Endothelial cell of umbilical vein (primary cell): Measurements from ENCODE around the gene PCGF2. TPM values are rescaled to one million over a fixed set of nuclear protein-coding genes. Genes with fewer than 3 reads are reported as not detected.

Source experiments
- BruUV-seq: library from RNA; stranded (reverse); fragments of 400-500 nt; replicated peaks from 2 replicates; lab custom pipeline; 2021; lab: Mats Ljungman, UMichigan
- CTCF ChIA-PET: fragments of 300-600, 350-600 bp; sonication (Branson Sonifier 250); formaldehyde crosslinking; loops from one replicate; lab custom pipeline; 2021; ENCODE audit warnings: antibody characterized with exemption, inconsistent platforms; lab: Charles Lee
- POLR2A ChIA-PET: fragments of 300-600, 350-600 bp; sonication (Branson Sonifier 250); formaldehyde crosslinking; loops from one replicate; lab custom pipeline; 2021; ENCODE audit warnings: antibody characterized with exemption, inconsistent platforms; lab: Charles Lee
- DNase-seq: peaks from one replicate; pipeline ENCODE4 v3.0.0-alpha.2; 2011; ENCODE audit warnings: low read depth, low spot score
- FAIRE-seq: peaks from 2 replicates; lab custom pipeline; 2011; peaks lifted over from hg19 to GRCh38; lab: Jason Lieb, UNC
- H2AFZ ChIP-seq: 2 replicates; pipeline ENCODE4 v1.6.0; 2012; ENCODE audit warnings: low read depth, low read length, control low read depth, inconsistent platforms
- H3K27ac ChIP-seq: 2 replicates; pipeline ENCODE4 v1.5.1; 2011; ENCODE audit warnings: low read depth, mild to moderate bottlenecking, control low read depth, low read length, moderate library complexity; ENCODE audit not compliant: insufficient read depth
- H3K27me3 ChIP-seq, 2 experiments: 2 replicates each; pipeline versions ENCODE4 v1.6.0 to v1.6.1; 2011; ENCODE audit warnings: low read length in 2 of 2, mixed read lengths in 1 of 2; ENCODE audit not compliant: control insufficient read depth in 2 of 2, insufficient read depth in 2 of 2
- H3K36me3 ChIP-seq, 2 experiments: 2 replicates in 1 of 2; 3 replicates in 1 of 2; pipeline ENCODE4 v1.5.1; 2011; ENCODE audit warnings: low read length in 2 of 2, mild to moderate bottlenecking in 1 of 2, moderate library complexity in 1 of 2; ENCODE audit not compliant: control insufficient read depth in 2 of 2, insufficient read depth in 2 of 2; ENCODE audit errors: extremely low read depth in 1 of 2
- H3K4me1 ChIP-seq: 3 replicates; pipeline ENCODE4 v1.5.1; 2011; ENCODE audit warnings: mild to moderate bottlenecking, low read length; ENCODE audit not compliant: control insufficient read depth, insufficient read depth; ENCODE audit errors: extremely low read depth
- H3K4me2 ChIP-seq: 2 replicates; pipeline ENCODE4 v1.6.1; 2011; ENCODE audit warnings: low read length, control low read depth, mixed read lengths; ENCODE audit not compliant: insufficient read depth
- H3K4me3 ChIP-seq, 3 experiments: fragments of 200-600 bp in 1 of 3; sonication (generic), shearing (Covaris generic) in 1 of 3; replicated peaks in 1 of 3; 2 replicates each; pipeline ENCODE4 v1.5.1; 2011 to 2016; ENCODE audit warnings: control low read depth in 3 of 3, low read length in 3 of 3, mild to moderate bottlenecking in 2 of 3, inconsistent platforms in 1 of 3, low read depth in 1 of 3, moderate library complexity in 1 of 3; ENCODE audit not compliant: insufficient read depth in 1 of 3
- H3K79me2 ChIP-seq: 2 replicates; pipeline ENCODE4 v1.6.0; 2012; ENCODE audit warnings: low read length, inconsistent platforms; ENCODE audit not compliant: control insufficient read depth, insufficient read depth
- H3K9ac ChIP-seq: replicated peaks from 2 replicates; pipeline ENCODE3; 2011; ENCODE audit warnings: low read length, control low read depth; ENCODE audit not compliant: insufficient read depth; ENCODE audit errors: extremely low read depth
- H3K9me1 ChIP-seq: replicated peaks from 3 replicates; pipeline ENCODE4 v1.6.0; 2011; ENCODE audit warnings: mild to moderate bottlenecking, low read length; ENCODE audit not compliant: control insufficient read depth, insufficient read depth; ENCODE audit errors: extremely low read depth
- H3K9me3 ChIP-seq: replicated peaks from 2 replicates; pipeline ENCODE4 v1.5.1; 2012; ENCODE audit warnings: low read length, inconsistent platforms; ENCODE audit not compliant: control insufficient read depth, insufficient read depth
- H4K20me1 ChIP-seq: replicated peaks from 2 replicates; pipeline ENCODE3; 2011; ENCODE audit warnings: mild to moderate bottlenecking, low read length; ENCODE audit not compliant: control insufficient read depth, insufficient read depth; ENCODE audit errors: extremely low read depth
- CTCF ChIP-seq, 2 donors: IDR thresholded peaks; 1 replicate in 1 of 2; 2 replicates in 1 of 2; pipeline ENCODE4 v1.5.1; 2011; ENCODE audit warnings: low read length in 2 of 2, mild to moderate bottlenecking in 2 of 2, moderate library complexity in 2 of 2, control low read depth in 1 of 2, inconsistent platforms in 1 of 2, low read depth in 1 of 2; ENCODE audit not compliant: insufficient read depth in 1 of 2; ENCODE audit errors: extremely low read depth in 1 of 2
- EZH2 ChIP-seq: IDR thresholded peaks from 2 replicates; pipeline ENCODE4 v1.6.1; 2012; ENCODE audit warnings: borderline replicate concordance, low read depth, mild to moderate bottlenecking, moderate library complexity, low read length, inconsistent platforms; ENCODE audit not compliant: severe bottlenecking
- FOS ChIP-seq: IDR thresholded peaks from 2 replicates; pipeline ENCODE4 v1.6.1; 2011; ENCODE audit warnings: mild to moderate bottlenecking, low read length, moderate library complexity, borderline replicate concordance; ENCODE audit not compliant: insufficient read depth
- GATA2 ChIP-seq: IDR thresholded peaks from 2 replicates; pipeline ENCODE4 v1.7.0; 2011; ENCODE audit warnings: low read depth, mild to moderate bottlenecking, moderate library complexity, mixed read lengths, low read length; ENCODE audit not compliant: insufficient read length, insufficient read depth
- JUN ChIP-seq: IDR thresholded peaks from 2 replicates; pipeline ENCODE4 v1.6.1; 2011; ENCODE audit warnings: borderline replicate concordance, low read depth; ENCODE audit not compliant: insufficient read length, insufficient read depth
- MAX ChIP-seq: IDR thresholded peaks from 2 replicates; pipeline ENCODE4 v1.6.1; 2011; ENCODE audit not compliant: insufficient read depth, insufficient read length
- MYC ChIP-seq: IDR thresholded peaks from one replicate; pipeline ENCODE4 v1.6.1; 2011; ENCODE audit warnings: mild to moderate bottlenecking, low read depth, low read length
- POLR2A ChIP-seq: IDR thresholded peaks from 2 replicates; pipeline ENCODE4 v1.6.1; 2012; ENCODE audit warnings: low read depth, mild to moderate bottlenecking, control low read depth, low read length
- POLR2AphosphoS5 ChIP-seq: IDR thresholded peaks from 2 replicates; pipeline ENCODE4 v1.6.1; 2012; ENCODE audit warnings: low read depth, mild to moderate bottlenecking, control low read depth, low read length, moderate library complexity; ENCODE audit not compliant: insufficient read depth
- dilution Hi-C: fragments of 300-500 bp; cut with MboI; formaldehyde crosslinking; loops from one replicate; pipeline ENCODE4 v1.15.0; 2019; ENCODE audit warnings: low sequenced_read_pairs; ENCODE audit not compliant: extremely low pct_ligation_motif_present
- intact Hi-C: fragments of 100-400 bp; cut with micrococcal nuclease; formaldehyde crosslinking; loops from one replicate; pipeline ENCODE4 v1.10.0; 2022
- polyA plus RNA-seq, 4 experiments: library from polyadenylated mRNA; depleted of rRNA in 3 of 4; stranded (reverse) in 3 of 4; unstranded in 1 of 4; fragments of >200 nt; gene quantifications; 2 replicates each; pipeline versions ENCODE4 v1.2.1 to v1.2.3, GENCODE V29; 2011 to 2012; ENCODE audit warnings: missing spikeins in 1 of 4
- total RNA-seq: library from RNA; stranded (reverse); gene quantifications from 2 replicates; pipeline ENCODE4 v1.2.3, GENCODE V29; 2021

PCGF2 gene
- total and polyA plus RNA-seq, 2 donors (not counting 3 experiments of a cell fraction or from before 2014, with no cell fraction given) = 39.8 to 78.4 TPM

GRCh38 chr17:38732376-38733281 lies 15.5 kb downstream of the PCGF2 start:
- ChIA-PET POLR2A (interaction anchor here (0.6 kb wide), 1 partner anchor 49 kb away, joined by 4 read pairs; no protein-coding TSS in a partner anchor), CTCF (interaction anchor here (0.9 to 2.7 kb wide), 6 partner anchors 14 to 69 kb away, joined by 3 to 39 read pairs (median 4); partner anchors contain the start of gene EPOP)
- Histone ChIP-seq H2AFZ (no peak overlapping the region), H4K20me1 (no peaks in the 10 kb centered on the region), H3K4me1 (peaks cover 27% of the 10 kb centered on the region), H3K4me2 (no peak overlapping the region), H3K36me3 (peaks cover 2 to 17% of the 10 kb centered on the region in 2 experiments), H3K27ac (no peak overlapping the region), H3K9me1 (no peaks in the 10 kb centered on the region), H3K9ac (no peak overlapping the region), H3K27me3 (no peaks in the 10 kb centered on the region), H3K9me3 (no peaks in the 10 kb centered on the region), H3K79me2 (peaks cover 3% of the 10 kb centered on the region), H3K4me3 (no peak overlapping the region)
- intact Hi-C loops = no loop called here
- FAIRE-seq (no peak), DNase-seq (no peak)
- TF ChIP-seq EZH2 (no peak), CTCF (IDR thresholded peaks at IDR 0.05; ENCODE audit: extremely low read depth in 1 of 2, insufficient read depth in 1 of 2, low read depth in 1 of 2, low read length in 2 of 2) (no peak), JUN (no peak), POLR2A (no peak), GATA2 (no peak), MYC (no peak), POLR2AphosphoS5 (no peak), MAX (no peak), FOS (no peak)
- dilution Hi-C loops = no loop called here
- BruUV-seq = no TSS peak
